H9 (cell line): ENCODE measurements around the gene PIM3. TPM values are rescaled to one million over a fixed set of nuclear protein-coding genes. Genes with fewer than 3 reads are reported as not detected.

Experiments
- DNase-seq: peaks from one replicate; pipeline ENCODE4 v3.0.0-alpha.2; 2017
- H2AFZ ChIP-seq: one replicate; pipeline ENCODE4 v1.6.1; 2013; ENCODE audit warnings: mild to moderate bottlenecking, low read length, control low read depth, moderate library complexity
- H2AK5ac ChIP-seq: 2 replicates; pipeline ENCODE4 v1.6.1; 2013; ENCODE audit warnings: low read length, control low read depth, mixed read lengths; ENCODE audit not compliant: insufficient read length
- H2BK120ac ChIP-seq: one replicate; pipeline ENCODE4 v1.6.1; 2013; ENCODE audit warnings: low read depth, mild to moderate bottlenecking, low read length, control low read depth, inconsistent platforms; ENCODE audit not compliant: poor library complexity, severe bottlenecking
- H2BK12ac ChIP-seq: 2 replicates; pipeline ENCODE4 v1.6.1; 2013; ENCODE audit warnings: low read length, control low read depth, mixed read lengths, low read depth; ENCODE audit not compliant: insufficient read length
- H2BK15ac ChIP-seq: 2 replicates; pipeline ENCODE4 v1.6.1; 2013; ENCODE audit warnings: low read depth, low read length, control low read depth
- H2BK20ac ChIP-seq: one replicate; pipeline ENCODE4 v1.6.1; 2013; ENCODE audit warnings: low read depth, mild to moderate bottlenecking, low read length, control low read depth, inconsistent platforms; ENCODE audit not compliant: poor library complexity, severe bottlenecking
- H2BK5ac ChIP-seq: 2 replicates; pipeline ENCODE4 v1.6.1; 2013; ENCODE audit warnings: low read length, control low read depth, mixed read lengths; ENCODE audit not compliant: insufficient read length
- H3K14ac ChIP-seq: 2 replicates; pipeline ENCODE4 v1.6.1; 2013; ENCODE audit warnings: low read length, control low read depth; ENCODE audit not compliant: insufficient read depth
- H3K18ac ChIP-seq: 2 replicates; pipeline ENCODE4 v1.6.1; 2013; ENCODE audit warnings: low read depth, mild to moderate bottlenecking, mixed read lengths, low read length, control low read depth; ENCODE audit not compliant: insufficient read length
- H3K23ac ChIP-seq: 2 replicates; pipeline ENCODE4 v1.6.1; 2013; ENCODE audit warnings: low read length, control low read depth, mixed read lengths, low read depth; ENCODE audit not compliant: insufficient read length
- H3K23me2 ChIP-seq: 2 replicates; pipeline ENCODE4 v1.6.1; 2013; ENCODE audit warnings: low read depth, mild to moderate bottlenecking, mixed read lengths, low read length, control low read depth; ENCODE audit not compliant: insufficient read length, poor library complexity, severe bottlenecking
- H3K27ac ChIP-seq: 2 replicates; pipeline ENCODE4 v1.5.1; 2013; ENCODE audit warnings: low read length, control low read depth, mixed read lengths, low read depth; ENCODE audit not compliant: insufficient read length
- H3K27me3 ChIP-seq: 2 replicates; pipeline ENCODE4 v1.6.1; 2013; ENCODE audit warnings: low read length, control low read depth, inconsistent platforms; ENCODE audit not compliant: insufficient read depth
- H3K4ac ChIP-seq: 2 replicates; pipeline ENCODE4 v1.6.1; 2013; ENCODE audit warnings: low read depth, mild to moderate bottlenecking, control low read depth, inconsistent platforms, low read length, moderate library complexity
- H3K4me1 ChIP-seq: 2 replicates; pipeline ENCODE4 v1.6.1; 2013; ENCODE audit warnings: low read length, control low read depth, inconsistent platforms; ENCODE audit not compliant: insufficient read depth
- H3K4me2 ChIP-seq: 2 replicates; pipeline ENCODE4 v1.6.1; 2013; ENCODE audit warnings: low read length, control low read depth, mixed read lengths; ENCODE audit not compliant: insufficient read length, insufficient read depth
- H3K56ac ChIP-seq: 2 replicates; pipeline ENCODE4 v1.6.1; 2013; ENCODE audit warnings: low read depth, mild to moderate bottlenecking, mixed read lengths, low read length, control low read depth; ENCODE audit not compliant: insufficient read length
- H3K79me1 ChIP-seq: 2 replicates; pipeline ENCODE4 v1.6.1; 2013; ENCODE audit warnings: low read depth, mild to moderate bottlenecking, moderate library complexity, low read length, control low read depth, inconsistent platforms; ENCODE audit not compliant: insufficient read depth, poor library complexity, severe bottlenecking
- H3K79me2 ChIP-seq: 2 replicates; pipeline ENCODE4 v1.6.1; 2013; ENCODE audit warnings: low read length, control low read depth, inconsistent platforms; ENCODE audit not compliant: insufficient read depth
- H3K9ac ChIP-seq: 2 replicates; pipeline ENCODE4 v1.6.1; 2013; ENCODE audit warnings: low read length, control low read depth, mixed read lengths; ENCODE audit not compliant: insufficient read length; ENCODE audit errors: extremely low read depth
- H3K9me3 ChIP-seq: one replicate; pipeline ENCODE4 v1.6.1; 2013; ENCODE audit warnings: low read depth, low read length, inconsistent platforms; ENCODE audit not compliant: control insufficient read depth
- H3T11ph ChIP-seq: one replicate; pipeline ENCODE4 v1.6.1; 2013; ENCODE audit warnings: mild to moderate bottlenecking, low read length, control low read depth, inconsistent platforms
- H4K20me1 ChIP-seq: one replicate; pipeline ENCODE4 v1.6.1; 2013; ENCODE audit not compliant: control insufficient read depth, insufficient read length, insufficient read depth
- H4K5ac ChIP-seq: 2 replicates; pipeline ENCODE4 v1.6.1; 2013; ENCODE audit warnings: low read depth, mild to moderate bottlenecking, mixed read lengths, low read length, control low read depth; ENCODE audit not compliant: insufficient read length
- H4K8ac ChIP-seq: replicated peaks from 2 replicates; pipeline ENCODE4 v1.6.1; 2013; ENCODE audit warnings: low read length, control low read depth, mixed read lengths, low read depth; ENCODE audit not compliant: insufficient read length
- H4K91ac ChIP-seq: 2 replicates; pipeline ENCODE4 v1.6.1; 2013; ENCODE audit warnings: low read depth, mild to moderate bottlenecking, moderate library complexity, mixed read lengths, low read length, control low read depth; ENCODE audit not compliant: insufficient read length
- H3K27ac Mint-ChIP-seq, 3 experiments: 2 replicates in 2 of 3; 3 replicates in 1 of 3; pipeline ENCODE4 v1.8.0; 2020 to 2021; ENCODE audit warnings: mixed read lengths in 3 of 3, mild to moderate bottlenecking in 1 of 3, moderate library complexity in 1 of 3
- H3K27me3 Mint-ChIP-seq: 2 replicates; pipeline ENCODE4 v1.8.0; 2021; ENCODE audit warnings: low read depth, mild to moderate bottlenecking, moderate library complexity, mixed read lengths
- H3K36me3 Mint-ChIP-seq, 3 experiments: 2 replicates in 2 of 3; 3 replicates in 1 of 3; pipeline ENCODE4 v1.8.0; 2020 to 2021; ENCODE audit warnings: low read depth in 3 of 3, mixed read lengths in 3 of 3; ENCODE audit not compliant: insufficient read depth in 1 of 3
- H3K4me1 Mint-ChIP-seq, 2 experiments: 2 replicates each; pipeline ENCODE4 v1.8.0; 2020; ENCODE audit warnings: mixed read lengths in 2 of 2
- H3K4me3 Mint-ChIP-seq, 2 experiments: 2 replicates in 1 of 2; 3 replicates in 1 of 2; pipeline ENCODE4 v1.8.0; 2020 to 2021; ENCODE audit warnings: mild to moderate bottlenecking in 2 of 2, mixed read lengths in 2 of 2, moderate library complexity in 1 of 2
- H3K9me3 Mint-ChIP-seq, 2 experiments: 2 replicates in 1 of 2; 3 replicates in 1 of 2; pipeline ENCODE4 v1.8.0; 2020; ENCODE audit warnings: mild to moderate bottlenecking in 2 of 2, mixed read lengths in 2 of 2, moderate library complexity in 1 of 2
- CTCF ChIP-seq: fragments of 200-600 bp; sonication (generic); conservative IDR thresholded peaks from 3 replicates; pipeline ENCODE4 v1.8.0; 2021; ENCODE audit warnings: antibody characterized with exemption, mild to moderate bottlenecking
- WGBS: extraction: QIAGEN DNeasy Blood & Tissue Kit; methylation state at CpG from one replicate; pipeline ENCODE4 v1.1.7; 2013; ENCODE audit warnings: missing lambda C conversion rate, low lambda C conversion rate, mixed read lengths; ENCODE audit not compliant: insufficient read length; ENCODE audit errors: extremely low coverage; 5-methylcytosine and 5-hydroxymethylcytosine counted together
- total RNA-seq: library from RNA; stranded (reverse); gene quantifications from 2 replicates; pipeline ENCODE4 v1.2.1, GENCODE V29; 2021

The PIM3 gene
- total RNA-seq, 1 experiment from 2014 or later = 43.4 TPM

- no peaks in the 10 kb centered on the region for H3K27me3 ChIP-seq
- H3K9me3 ChIP-seq = no peaks in the 10 kb centered on the region
- no peak overlapping the region for H3K4ac ChIP-seq
- H4K91ac ChIP-seq = no peak overlapping the region
- Mint-ChIP-seq H3K36me3 (peaks cover 0 to 29% (median 11%) of the 10 kb centered on the region in 3 experiments; a peak in 6 of 7 replicates), H3K27me3 (peaks cover 4% of the 10 kb centered on the region; the same call in 1 of the 2 replicates), H3K4me1 (peaks cover 3 to 8% of the 10 kb centered on the region in 2 experiments; a peak in 3 of 4 replicates), H3K4me3 (no peak overlapping the region), H3K27ac (no peak overlapping the region), H3K9me3 (no peaks in the 10 kb centered on the region)
- H3T11ph ChIP-seq = no peak overlapping the region
- no peak overlapping the region for H3K14ac ChIP-seq
- no peaks in the 10 kb centered on the region for H3K4me1 ChIP-seq
- no peak overlapping the region for H4K8ac ChIP-seq
- no peak overlapping the region for H2BK120ac ChIP-seq
- WGBS = no CpG with 5 or more reads among the region's 31 CpGs
- no peak overlapping the region for H3K27ac ChIP-seq
- no peak overlapping the region for H2AFZ ChIP-seq
- H3K9ac ChIP-seq = no peak overlapping the region
- H2BK15ac ChIP-seq = no peak overlapping the region
- DNase-seq = no peak
- H3K79me2 ChIP-seq = no peaks in the 10 kb centered on the region
- H2BK5ac ChIP-seq = no peak overlapping the region
- H2BK12ac ChIP-seq = no peak overlapping the region
- H3K23me2 ChIP-seq = no peaks in the 10 kb centered on the region
- H4K20me1 ChIP-seq = no peaks in the 10 kb centered on the region
- H3K4me2 ChIP-seq = no peak overlapping the region
- no peak overlapping the region for H3K18ac ChIP-seq
- no peak overlapping the region for H3K56ac ChIP-seq
- no peak overlapping the region for H2AK5ac ChIP-seq
- TF ChIP-seq CTCF = no peak
- H3K79me1 ChIP-seq = no peaks in the 10 kb centered on the region
- H2BK20ac ChIP-seq = no peak overlapping the region
- no peak overlapping the region for H4K5ac ChIP-seq
- H3K23ac ChIP-seq = no peak overlapping the region
These were observed 36.3 kb upstream of the PIM3 start for GRCh38 chr22:49924113-49924833.
